KMS-11 (cell line): ENCODE data around the gene ZNF460.

Experiments used
- H2AFZ ChIP-seq: fragments of 200-600 bp; sonication (generic); 2 replicates; pipeline ENCODE4 v1.6.1; 2016; ENCODE audit warnings: antibody characterized with exemption, mixed run types, low read depth
- H3K27ac ChIP-seq: fragments of 200-600 bp; sonication (generic); 2 replicates; pipeline ENCODE4 v1.6.1; 2016; ENCODE audit warnings: mild to moderate bottlenecking, mixed run types
- H3K27me3 ChIP-seq: fragments of 200-600 bp; sonication (generic); 2 replicates; pipeline ENCODE4 v1.6.1; 2017; ENCODE audit warnings: mild to moderate bottlenecking, low read depth, mixed run types, moderate library complexity; ENCODE audit not compliant: insufficient read depth
- H3K36me3 ChIP-seq: fragments of 200-600 bp; sonication (generic); 2 replicates; pipeline ENCODE4 v1.6.1; 2017; ENCODE audit warnings: mild to moderate bottlenecking, mixed run types; ENCODE audit not compliant: insufficient read depth
- H3K4me1 ChIP-seq: fragments of 200-600 bp; sonication (generic); 2 replicates; pipeline ENCODE4 v1.6.1; 2016; ENCODE audit warnings: mild to moderate bottlenecking, low read depth, mixed run types; ENCODE audit not compliant: poor library complexity, severe bottlenecking
- H3K4me2 ChIP-seq: fragments of 200-600 bp; sonication (generic); 2 replicates; pipeline ENCODE4 v1.7.0; 2016; ENCODE audit warnings: mild to moderate bottlenecking, mixed run types
- H3K4me3 ChIP-seq: fragments of 200-600 bp; sonication (generic); IDR thresholded peaks from 2 replicates; pipeline ENCODE4 v1.6.1; 2017; ENCODE audit warnings: low read depth, low read length, mixed read lengths; ENCODE audit not compliant: insufficient read depth
- H3K79me2 ChIP-seq: fragments of 200-600 bp; sonication (generic); 2 replicates; pipeline ENCODE4 v1.6.1; 2016; ENCODE audit warnings: low read depth, mixed run types; ENCODE audit not compliant: insufficient read depth
- H3K9ac ChIP-seq: fragments of 200-600 bp; sonication (generic); 2 replicates; pipeline ENCODE4 v1.6.1; 2016; ENCODE audit warnings: mild to moderate bottlenecking, mixed run types
- H4K20me1 ChIP-seq: fragments of 200-600 bp; sonication (generic); 2 replicates; pipeline ENCODE4 v1.6.1; 2016; ENCODE audit warnings: mild to moderate bottlenecking, mixed run types; ENCODE audit not compliant: insufficient read depth
- TF ChIP-seq, protein P1 (sequence below): fragments of 200-600 bp; sonication (generic); conservative IDR thresholded peaks from 2 replicates; pipeline ENCODE4 v1.6.1; 2017; ENCODE audit warnings: low read depth, mild to moderate bottlenecking, antibody characterized with exemption, low read length, moderate library complexity, mixed read lengths

ZNF460 gene

DNA sequence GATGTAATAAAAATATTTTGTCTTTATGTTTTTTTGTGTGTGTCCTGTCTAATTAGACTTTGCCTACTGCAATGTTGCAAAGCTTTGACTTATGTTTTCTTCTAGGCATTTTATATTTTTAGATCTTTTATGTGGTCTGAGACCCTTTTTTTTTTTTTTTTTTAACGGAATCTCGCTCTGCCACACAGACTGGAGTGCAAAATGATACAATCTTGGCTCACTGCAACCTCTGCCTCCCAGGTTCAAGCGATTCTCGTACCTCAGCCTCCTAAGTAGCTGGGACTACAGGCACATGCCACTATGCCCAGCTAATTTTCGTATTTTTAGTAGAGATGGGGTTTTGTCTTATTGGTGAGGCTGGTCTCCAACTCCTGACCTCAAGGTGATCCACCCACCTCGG lies 62.3 kb downstream of the ZNF460 start:
- H3K4me2 ChIP-seq: no peak overlapping the region
- TF ChIP-seq, protein P1, sequence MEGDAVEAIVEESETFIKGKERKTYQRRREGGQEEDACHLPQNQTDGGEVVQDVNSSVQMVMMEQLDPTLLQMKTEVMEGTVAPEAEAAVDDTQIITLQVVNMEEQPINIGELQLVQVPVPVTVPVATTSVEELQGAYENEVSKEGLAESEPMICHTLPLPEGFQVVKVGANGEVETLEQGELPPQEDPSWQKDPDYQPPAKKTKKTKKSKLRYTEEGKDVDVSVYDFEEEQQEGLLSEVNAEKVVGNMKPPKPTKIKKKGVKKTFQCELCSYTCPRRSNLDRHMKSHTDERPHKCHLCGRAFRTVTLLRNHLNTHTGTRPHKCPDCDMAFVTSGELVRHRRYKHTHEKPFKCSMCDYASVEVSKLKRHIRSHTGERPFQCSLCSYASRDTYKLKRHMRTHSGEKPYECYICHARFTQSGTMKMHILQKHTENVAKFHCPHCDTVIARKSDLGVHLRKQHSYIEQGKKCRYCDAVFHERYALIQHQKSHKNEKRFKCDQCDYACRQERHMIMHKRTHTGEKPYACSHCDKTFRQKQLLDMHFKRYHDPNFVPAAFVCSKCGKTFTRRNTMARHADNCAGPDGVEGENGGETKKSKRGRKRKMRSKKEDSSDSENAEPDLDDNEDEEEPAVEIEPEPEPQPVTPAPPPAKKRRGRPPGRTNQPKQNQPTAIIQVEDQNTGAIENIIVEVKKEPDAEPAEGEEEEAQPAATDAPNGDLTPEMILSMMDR: no peak

More for the DNA sequence above, 62.3 kb downstream of the ZNF460 start:
- no peaks in the 10 kb centered on the region for H3K4me1 ChIP-seq
- H3K4me3 ChIP-seq: no peak overlapping the region
- H3K27me3 ChIP-seq: no peaks in the 10 kb centered on the region
- H2AFZ ChIP-seq: no peak overlapping the region
- no peaks in the 10 kb centered on the region for H3K36me3 ChIP-seq
- H3K79me2 ChIP-seq: no peaks in the 10 kb centered on the region
- no peak overlapping the region for H3K9ac ChIP-seq
- no peaks in the 10 kb centered on the region for H4K20me1 ChIP-seq
- no peak overlapping the region for H3K27ac ChIP-seq
